Middle frontal gyrus (tissue), 1 donor: ENCODE measurements around the gene QTRT2.

Experiments
- DNase-seq: peaks from one replicate; pipeline ENCODE4 v3.0.0-alpha.2; 2015; ENCODE audit warnings: low spot score; ENCODE audit errors: extremely low spot score

Gene QTRT2

GRCh38 chr3:114120211-114120610 is 63.7 kb downstream of the QTRT2 start:
- no peak for DNase-seq

- DNase-seq = no peak
These were observed 65.6 kb downstream of the QTRT2 start for GRCh38 chr3:114122027-114122709.

- no peak for DNase-seq
These were observed 69.9 kb downstream of the QTRT2 start for GRCh38 chr3:114126461-114126860.

GRCh38 chr3:114127517-114127916 is 71.0 kb downstream of the QTRT2 start:
- DNase-seq = no peak

GRCh38 chr3:114128231-114128630 is 71.7 kb downstream of the QTRT2 start:
- DNase-seq = no peak

GRCh38 chr3:114128826-114129225 is 72.3 kb downstream of the QTRT2 start:
- DNase-seq = no peak

GRCh38 chr3:114132500-114132899 is 76.0 kb downstream of the QTRT2 start:
- DNase-seq = no peak

GRCh38 chr3:114133947-114134346 is 77.4 kb downstream of the QTRT2 start:
- no peak for DNase-seq
